ENCODE data around the gene GEMIN7. TPM values are rescaled to one million over a fixed set of nuclear protein-coding genes. Genes with fewer than 3 reads are reported as not detected.

GEMIN7 gene
- total and polyA plus RNA-seq, 2 of the 13 experiments (the other 11 are each of a cell fraction or from before 2014, with no cell fraction given) = 24.1 to 30.6 TPM

GRCh38 chr19:45038931-45039893, 39.8 kb upstream of the GEMIN7 start, which contains the start of gene CLASRP (continued):
- TF ChIP-seq DZIP1 (CRISPR knock-in tag; IDR thresholded peaks at IDR 0.05) (peak; percentile 55; the same call in 1 of the 2 replicates), ZNF709 (CRISPR knock-in tag; IDR thresholded peaks at IDR 0.05) (0 out of 2 replicates have a peak, but pooled peaks have one; percentile 74), TSC22D2 (CRISPR knock-in tag; IDR thresholded peaks at IDR 0.05; ENCODE audit: borderline replicate concordance) (0 out of 2 replicates have a peak, but pooled peaks have one; percentile 40), ZNF460 (CRISPR knock-in tag; IDR thresholded peaks at IDR 0.05; ENCODE audit: borderline replicate concordance) (no peak), ZBTB3 (CRISPR knock-in tag; IDR thresholded peaks at IDR 0.05; ENCODE audit: borderline replicate concordance, low read depth) (no peak), MAFF (IDR thresholded peaks at IDR 0.05; ENCODE audit: low read depth, low read length) (no peak), MIXL1 (CRISPR knock-in tag; IDR thresholded peaks at IDR 0.05) (0 out of 2 replicates have a peak, but pooled peaks have one; percentile 40), RELA (CRISPR knock-in tag; IDR thresholded peaks at IDR 0.05) (no peak), ZFAT (CRISPR knock-in tag; conservative IDR thresholded peaks at IDR 0.05) (no peak), ISX (CRISPR knock-in tag; conservative IDR thresholded peaks at IDR 0.05) (0 out of 2 replicates have a peak, but pooled peaks have one; percentile 42), RXRB (CRISPR knock-in tag; IDR thresholded peaks at IDR 0.05; ENCODE audit: borderline replicate concordance) (no peak; the same call in 1 of the 2 replicates), CC2D1A (CRISPR knock-in tag; IDR thresholded peaks at IDR 0.05) (no peak), MXD3 (CRISPR knock-in tag; IDR thresholded peaks at IDR 0.05) (peak; percentile 22; the same call in 1 of the 2 replicates), NRL (CRISPR knock-in tag; IDR thresholded peaks at IDR 0.05; ENCODE audit: borderline replicate concordance) (peak; percentile 73; the same call in 1 of the 2 replicates), FOXP1 (IDR thresholded peaks at IDR 0.05) (no peak), FOXP1 (CRISPR knock-in tag; IDR thresholded peaks at IDR 0.05) (no peak), RBAK (CRISPR knock-in tag; IDR thresholded peaks at IDR 0.05) (no peak), HOXA3 (CRISPR knock-in tag; IDR thresholded peaks at IDR 0.05) (peak; percentile 87), ZNF747 (CRISPR knock-in tag; IDR thresholded peaks at IDR 0.05; ENCODE audit: borderline replicate concordance) (no peak), POGZ (CRISPR knock-in tag; IDR thresholded peaks at IDR 0.05) (peak; percentile 62; the same call in 1 of the 2 replicates), U2AF1 (optimal IDR thresholded peaks at IDR 0.05; ENCODE audit: low read depth, low read length) (no peak), SRSF9 (IDR thresholded peaks at IDR 0.05; ENCODE audit: borderline replicate concordance, insufficient read depth, low read depth, low read length, poor library complexity, severe bottlenecking) (no peak), ATF2 (CRISPR knock-in tag; IDR thresholded peaks at IDR 0.05) (no peak), ZNF543 (CRISPR knock-in tag; IDR thresholded peaks at IDR 0.05) (no peak; the same call in 1 of the 2 replicates), ERF (CRISPR knock-in tag; IDR thresholded peaks at IDR 0.05) (peak; percentile 52; the same call in 1 of the 2 replicates), ZNF672 (CRISPR knock-in tag; IDR thresholded peaks at IDR 0.05) (no peak), JUND (CRISPR knock-in tag; IDR thresholded peaks at IDR 0.05) (no peak; the same call in 1 of the 2 replicates)
